HepG2 (cell line): ENCODE data around the gene CTRL. TPM values are rescaled to one million over a fixed set of nuclear protein-coding genes. Genes with fewer than 3 reads are reported as not detected.
A peak's percentile ranks its signal among the peaks of the same experiment; 100 is the strongest.

Experiments
- ATAC-seq: fragments of 200-7000 bp; cut with Tn5 transposase; 3 replicates; pipeline ENCODE4 v1.9.1; 2020; ENCODE audit warnings: mild to moderate bottlenecking, moderate library complexity
- BruUV-seq: library from RNA; stranded (reverse); fragments of 400-500 nt; replicated peaks from 2 replicates; lab custom pipeline; 2021; lab: Mats Ljungman, UMichigan
- CTCF ChIA-PET: fragments of 300-600 bp; formaldehyde crosslinking; extraction: SDS; loops from one replicate; lab custom pipeline; 2021; ENCODE audit warnings: low total read pairs, inconsistent platforms, low intra/inter-chr PET ratio; lab: Yijun Ruan, JAX
- POLR2A ChIA-PET: fragments of 350-600 bp; sonication (Branson Sonifier 250); formaldehyde crosslinking; loops from one replicate; lab custom pipeline; 2020; ENCODE audit warnings: antibody characterized with exemption, inconsistent platforms; lab: Yijun Ruan, JAX
- DNase-seq: peaks from one replicate; pipeline ENCODE4 v3.0.0-alpha.2; 2015; ENCODE audit warnings: low spot score
- FAIRE-seq: peaks from 3 replicates; lab custom pipeline; 2011; peaks lifted over from hg19 to GRCh38; lab: Jason Lieb, UNC
- H2AFZ ChIP-seq: one replicate; pipeline ENCODE4 v1.6.1; 2011; ENCODE audit warnings: low read length, inconsistent platforms
- H3K27ac ChIP-seq: fragments of 300-600 bp; 3 replicates; pipeline ENCODE4 v1.8.0; 2011; ENCODE audit warnings: mixed run types, mild to moderate bottlenecking, mixed read lengths, low read length, inconsistent platforms; ENCODE audit not compliant: insufficient read depth; ENCODE audit errors: extremely low read length
- H3K27me3 ChIP-seq, 2 experiments: fragments of 200-600 bp in 1 of 2; 2 replicates in 1 of 2; 3 replicates in 1 of 2; pipeline versions ENCODE4 v1.6.0 to v1.8.0; 2011; ENCODE audit warnings: low read length in 2 of 2, mild to moderate bottlenecking in 2 of 2, moderate library complexity in 2 of 2, inconsistent platforms in 1 of 2; ENCODE audit not compliant: insufficient read depth in 2 of 2, control insufficient read depth in 1 of 2
- H3K36me3 ChIP-seq, 2 experiments: fragments of 200-600 bp in 1 of 2; replicated peaks in 1 of 2; 2 replicates in 1 of 2; 3 replicates in 1 of 2; pipeline versions ENCODE4 v1.5.1 to v1.8.0; 2011; ENCODE audit warnings: low read length in 2 of 2, inconsistent platforms in 1 of 2; ENCODE audit not compliant: insufficient read depth in 2 of 2, control insufficient read depth in 1 of 2
- H3K4me1 ChIP-seq: 2 replicates; pipeline ENCODE4 v1.5.1; 2012; ENCODE audit warnings: low read length, inconsistent platforms; ENCODE audit not compliant: insufficient read depth
- H3K4me2 ChIP-seq: 2 replicates; pipeline ENCODE4 v1.6.0; 2011; ENCODE audit warnings: low read depth, low read length, inconsistent platforms
- H3K4me3 ChIP-seq, 3 experiments: fragments of 200-600 bp in 1 of 3; sonication (generic), shearing (Covaris generic) in 1 of 3; replicated peaks in 1 of 3; 2 replicates each; pipeline ENCODE4 v1.5.1; 2011 to 2016; ENCODE audit warnings: low read length in 3 of 3, inconsistent platforms in 2 of 3, low read depth in 2 of 3, mild to moderate bottlenecking in 2 of 3, control low read depth in 1 of 3, mixed read lengths in 1 of 3; ENCODE audit not compliant: insufficient read depth in 1 of 3
- H3K79me2 ChIP-seq: one replicate; pipeline ENCODE4 v1.6.1; 2011; ENCODE audit warnings: low read length, inconsistent platforms; ENCODE audit not compliant: insufficient read depth
- H3K9ac ChIP-seq: 2 replicates; pipeline ENCODE4 v1.6.0; 2011; ENCODE audit warnings: mild to moderate bottlenecking, low read depth, low read length, inconsistent platforms; ENCODE audit not compliant: insufficient read depth
- H3K9me3 ChIP-seq: 2 replicates; pipeline ENCODE4 v1.5.1; 2012; ENCODE audit warnings: mild to moderate bottlenecking, low read length
- H4K20me1 ChIP-seq: 2 replicates; pipeline ENCODE4 v1.6.0; 2011; ENCODE audit warnings: inconsistent platforms, mild to moderate bottlenecking, low read length, moderate library complexity; ENCODE audit not compliant: insufficient read depth
- CREB1 ChIP-seq, 2 experiments: fragments of 450-650 bp in 1 of 2; IDR thresholded peaks; 2 replicates each; pipeline ENCODE4 v1.6.1; 2016 to 2017; ENCODE audit warnings: control low read depth in 1 of 2, mild to moderate bottlenecking in 1 of 2, missing compliant biosample characterization in 1 of 2, missing genetic modification characterization in 1 of 2
- CREBL2 ChIP-seq: sonication (generic); formaldehyde crosslinking; IDR thresholded peaks from 2 replicates; pipeline ENCODE4 v1.8.1; 2023; ENCODE audit warnings: missing genetic modification reagents, mild to moderate bottlenecking, borderline replicate concordance
- GABPB1 ChIP-seq: IDR thresholded peaks from 2 replicates; pipeline ENCODE4 v1.6.1; 2016; ENCODE audit warnings: mild to moderate bottlenecking, missing genetic modification reagents, moderate library complexity, missing compliant biosample characterization
- GPBP1L1 ChIP-seq: sonication (generic); formaldehyde crosslinking; IDR thresholded peaks from 2 replicates; pipeline ENCODE4 v1.5.0; 2020; ENCODE audit warnings: mild to moderate bottlenecking, missing genetic modification reagents
- GPN1 ChIP-seq: sonication (generic); formaldehyde crosslinking; IDR thresholded peaks from 2 replicates; pipeline ENCODE4 v1.5.1; 2020; ENCODE audit warnings: missing genetic modification reagents, borderline replicate concordance
- HBP1 ChIP-seq: IDR thresholded peaks from 2 replicates; pipeline ENCODE4 v1.6.1; 2016; ENCODE audit warnings: low read depth, control low read depth
- NFE2L1 ChIP-seq: sonication (generic); formaldehyde crosslinking; IDR thresholded peaks from 2 replicates; pipeline ENCODE4 v1.4.0; 2020; ENCODE audit warnings: missing genetic modification reagents, mild to moderate bottlenecking, borderline replicate concordance
- RNF2 ChIP-seq: fragments of 450-650 bp; conservative IDR thresholded peaks from 2 replicates; pipeline ENCODE4 v1.6.1; 2016; ENCODE audit warnings: low read depth
- RXRB ChIP-seq: IDR thresholded peaks from 2 replicates; pipeline ENCODE4 v1.6.1; 2016; ENCODE audit warnings: borderline replicate concordance, missing genetic modification reagents, missing compliant biosample characterization
- SP1 ChIP-seq, 2 experiments: fragments of 450-650 bp in 1 of 2; sonication (generic) in 1 of 2; formaldehyde crosslinking in 1 of 2; IDR thresholded peaks; 2 replicates each; pipeline versions ENCODE4 v1.4.0 to v1.6.1; 2016 to 2020; ENCODE audit warnings: missing genetic modification reagents in 1 of 2
- TBP ChIP-seq: sonication (generic); formaldehyde crosslinking; IDR thresholded peaks from 2 replicates; pipeline ENCODE4 v1.5.0; 2020; ENCODE audit warnings: missing genetic modification reagents
- ZFAT ChIP-seq: sonication (generic); formaldehyde crosslinking; conservative IDR thresholded peaks from 2 replicates; pipeline ENCODE4 v1.8.1; 2023; ENCODE audit warnings: missing genetic modification reagents, inconsistent platforms
- ZNF235 ChIP-seq: sonication (generic); formaldehyde crosslinking; IDR thresholded peaks from 2 replicates; pipeline ENCODE4 v1.8.1; 2023; ENCODE audit warnings: mild to moderate bottlenecking, missing genetic modification reagents, borderline replicate concordance
- ZNF543 ChIP-seq: sonication (generic); formaldehyde crosslinking; IDR thresholded peaks from 2 replicates; pipeline ENCODE4 v1.4.0; 2020; ENCODE audit warnings: mild to moderate bottlenecking, missing genetic modification reagents
- ZNF644 ChIP-seq: IDR thresholded peaks from 2 replicates; pipeline ENCODE4 v1.6.1; 2016; ENCODE audit warnings: low read depth
- WGBS: methylation state at CpG from one replicate; pipeline ENCODE4 v1.1.6; 2017; ENCODE audit warnings: low lambda C conversion rate; 5-methylcytosine and 5-hydroxymethylcytosine counted together
- in situ Hi-C: cut with HindIII; loops from 2 replicates; pipeline ENCODE4 v1.10.0; 2017; ENCODE audit warnings: low pct_unique_long_range_greater_than_20kb; ENCODE audit not compliant: extremely low pct_ligation_motif_present
- intact Hi-C: fragments of 100-400 bp; cut with micrococcal nuclease; formaldehyde crosslinking; loops from one replicate; pipeline ENCODE4 v1.10.0; 2022; ENCODE audit not compliant: unreplicated experiment
- polyA plus RNA-seq, 8 experiments: library from polyadenylated mRNA; depleted of rRNA in 3 of 8; stranded (reverse) in 7 of 8; unstranded in 1 of 8; fragments of >200 nt; fragmentation: Illumina TruSeq in 4 of 8; extraction: Trizol in 4 of 8; gene quantifications; 2 replicates each; pipeline versions ENCODE4 v1.2.1 to v1.2.3, GENCODE V29; 2011 to 2016; ENCODE audit warnings: low read depth in 4 of 8, missing spikeins in 1 of 8, mixed read lengths in 1 of 8; ENCODE audit not compliant: insufficient read depth in 1 of 8
- total RNA-seq, 5 experiments: library from RNA; depleted of rRNA; stranded (reverse); fragments of >200 nt; fragmentation: Illumina TruSeq; extraction: Trizol; gene quantifications; 2 replicates each; pipeline ENCODE4 v1.2.3, GENCODE V29; 2016; ENCODE audit warnings: low read depth in 1 of 5
- TF ChIP-seq, protein P1 (sequence below): sonication (generic); formaldehyde crosslinking; IDR thresholded peaks from 2 replicates; pipeline ENCODE4 v1.4.0; 2020; ENCODE audit warnings: missing genetic modification reagents, borderline replicate concordance

CTRL gene
- total and polyA plus RNA-seq, 2 of the 13 experiments (the other 11 are each of a cell fraction or from before 2014, with no cell fraction given): 1.9 to 2.7 TPM

- TF ChIP-seq HBP1 (CRISPR knock-in tag): peak; percentile 18; the same call in 1 of the 2 replicates
- 0 out of 2 replicates have a peak, but pooled peaks have one; percentile 50 for TF ChIP-seq ZNF235 (CRISPR knock-in tag)
- 0 out of 2 replicates have a peak, but pooled peaks have one; percentile 28 for TF ChIP-seq CREBL2
- TF ChIP-seq CREB1 (IDR thresholded peaks at IDR 0.05): peak; percentile 80
- TF ChIP-seq CREB1 (CRISPR knock-in tag; IDR thresholded peaks at IDR 0.05): no peak
These were observed 35.7 kb upstream of the CTRL start (continued) for GRCh38 chr16:67967183-67967957.

DNA sequence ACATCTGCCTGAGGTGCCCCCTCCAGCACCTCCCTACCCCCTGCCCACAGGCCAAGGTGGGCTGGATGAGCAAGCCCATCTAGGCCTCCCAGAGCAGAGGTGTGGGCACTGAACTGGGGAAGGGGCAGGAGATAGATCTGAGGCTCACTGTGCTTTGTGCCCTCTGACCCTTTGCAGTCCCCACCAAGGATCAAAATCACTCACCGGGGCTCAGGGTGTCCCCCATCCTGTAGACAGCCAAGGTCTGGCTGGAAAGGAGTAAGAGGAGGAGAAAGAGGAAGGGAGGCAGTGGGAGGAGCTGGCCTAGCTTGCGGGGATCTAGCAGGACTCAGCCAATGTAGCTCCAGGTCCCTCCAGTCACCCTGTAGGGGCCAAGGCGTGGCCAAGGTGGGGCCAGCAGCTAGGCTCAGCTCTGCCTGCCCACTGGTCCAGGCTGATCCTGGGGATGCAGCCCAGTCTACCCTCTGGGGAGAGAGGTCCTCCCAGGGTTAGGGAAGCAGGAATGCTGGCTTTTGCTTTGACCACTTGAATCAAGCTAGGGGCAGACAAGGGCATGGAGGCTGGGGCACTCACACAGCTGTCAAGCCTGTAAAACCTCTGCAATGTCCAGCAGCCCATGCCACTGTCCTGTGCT is 35.0 kb upstream of the CTRL start:
- CTCF ChIA-PET: no interaction called here
- BruUV-seq: no TSS peak
- Histone ChIP-seq H3K9me3 (no peaks in the 10 kb centered on the region), H3K36me3 (peaks cover 14 to 19% of the 10 kb centered on the region in 2 experiments), H3K27ac (peak overlapping the region; percentile 75), H4K20me1 (peaks cover 16% of the 10 kb centered on the region), H3K79me2 (peaks cover 68% of the 10 kb centered on the region), H2AFZ (no peak overlapping the region), H3K4me3 (peak overlapping the region; percentile 89 to 91 (median 90)), H3K4me1 (peaks cover 62% of the 10 kb centered on the region), H3K27me3 (no peaks in the 10 kb centered on the region; a peak in 1 of 5 replicates), H3K9ac (peak overlapping the region; percentile 97), H3K4me2 (peak overlapping the region; percentile 92)
- ATAC-seq: peak; percentile 67
- DNase-seq: peak; percentile 65
- in situ Hi-C loops (no loop called here), intact Hi-C loops (no loop called here)
- WGBS: 6% methylated on average over 3 of the region's 3 CpGs
- POLR2A ChIA-PET: interaction anchor here (0.5 to 12.9 kb wide), 21 partner anchors 9 to 405 kb away, joined by 3 to 226 read pairs (median 6); partner anchors contain the start of genes CTCF, CTRL, DDX28 and DPEP2
- FAIRE-seq: peak; percentile 89
- TF ChIP-seq ZNF644 (CRISPR knock-in tag) (no peak), TBP (CRISPR knock-in tag) (no peak), GPBP1L1 (no peak), RNF2 (no peak), GPN1 (CRISPR knock-in tag) (no peak), ZNF543 (peak; percentile 35; the same call in 1 of the 2 replicates), ZFAT (no peak), RXRB (CRISPR knock-in tag) (no peak), GABPB1 (CRISPR knock-in tag) (0 out of 2 replicates have a peak, but pooled peaks have one; percentile 4), NFE2L1 (CRISPR knock-in tag) (no peak), SP1 (IDR thresholded peaks at IDR 0.05) (no peak), SP1 (CRISPR knock-in tag; IDR thresholded peaks at IDR 0.05) (no peak; the same call in 1 of the 2 replicates)
- TF ChIP-seq, protein P1, sequence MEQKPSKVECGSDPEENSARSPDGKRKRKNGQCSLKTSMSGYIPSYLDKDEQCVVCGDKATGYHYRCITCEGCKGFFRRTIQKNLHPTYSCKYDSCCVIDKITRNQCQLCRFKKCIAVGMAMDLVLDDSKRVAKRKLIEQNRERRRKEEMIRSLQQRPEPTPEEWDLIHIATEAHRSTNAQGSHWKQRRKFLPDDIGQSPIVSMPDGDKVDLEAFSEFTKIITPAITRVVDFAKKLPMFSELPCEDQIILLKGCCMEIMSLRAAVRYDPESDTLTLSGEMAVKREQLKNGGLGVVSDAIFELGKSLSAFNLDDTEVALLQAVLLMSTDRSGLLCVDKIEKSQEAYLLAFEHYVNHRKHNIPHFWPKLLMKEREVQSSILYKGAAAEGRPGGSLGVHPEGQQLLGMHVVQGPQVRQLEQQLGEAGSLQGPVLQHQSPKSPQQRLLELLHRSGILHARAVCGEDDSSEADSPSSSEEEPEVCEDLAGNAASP: no peak
